Measurements from ENCODE around the gene TBC1D10B. TPM values are rescaled to one million over a fixed set of nuclear protein-coding genes. Genes with fewer than 3 reads are reported as not detected.
"Not testable (repeated sequence)": the region's sequence is repeated elsewhere in the genome, so short reads cannot be mapped to it uniquely, and the experiment has no call there.

TBC1D10B gene
- total RNA-seq, 1 donor from 2014 or later, result 14.1 TPM

DNA sequence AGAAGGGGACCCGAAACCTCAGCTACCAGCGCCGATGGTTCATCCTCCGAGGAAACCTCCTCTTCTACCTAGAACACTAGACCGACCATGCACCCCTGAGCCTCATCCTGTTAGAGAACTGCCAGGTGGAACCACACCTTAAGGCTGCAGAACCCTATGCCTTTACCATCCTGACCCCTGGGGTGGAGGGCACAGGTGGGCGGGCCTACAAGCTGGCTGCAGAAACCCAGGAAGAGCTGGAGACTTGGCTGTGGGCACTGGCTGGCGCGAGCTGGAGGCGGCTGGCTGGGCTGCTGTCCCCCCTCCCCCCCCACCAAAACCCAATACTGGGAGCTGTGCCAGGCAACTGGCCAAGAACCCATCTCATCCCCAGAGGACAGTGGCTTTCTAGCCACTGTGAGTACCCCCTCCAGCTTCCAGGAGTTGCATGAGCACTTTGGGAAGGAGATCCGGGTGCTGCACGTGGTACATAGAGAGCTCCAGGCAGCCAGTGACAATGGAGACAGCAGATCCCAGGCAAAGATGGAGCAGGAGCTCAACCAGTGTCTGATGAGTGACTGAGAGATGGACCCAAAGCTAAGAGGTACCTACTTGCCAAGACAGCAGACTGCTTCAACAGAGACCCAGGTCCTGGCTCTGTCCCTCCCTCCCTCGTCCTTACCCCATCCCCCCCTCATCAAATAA lies 13.8 kb downstream of the TBC1D10B start:
- ATAC-seq (peak; percentile 15), DNase-seq (ENCODE audit: low spot score) (peak; percentile 79)

DNA sequence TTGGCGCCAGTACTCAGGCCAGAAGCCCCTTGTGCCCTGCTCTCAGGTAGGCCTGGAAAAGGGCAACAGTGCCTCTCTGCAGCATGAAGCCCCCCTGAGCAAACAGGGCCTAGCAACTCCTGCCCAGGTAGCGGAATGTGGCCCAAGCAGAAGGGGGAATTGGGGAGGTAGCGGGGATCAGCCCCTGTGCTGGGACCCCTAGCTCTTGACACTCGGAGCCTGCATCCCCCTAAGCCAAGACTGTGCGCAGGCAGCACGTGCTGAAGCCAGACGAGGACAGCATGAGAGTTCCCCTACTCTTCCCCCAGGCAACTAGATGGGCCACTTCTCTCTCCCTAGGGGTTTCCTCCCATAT lies 14.4 kb downstream of the TBC1D10B start:
- no peak for ATAC-seq
- no peak for DNase-seq (ENCODE audit: low spot score)

DNA sequence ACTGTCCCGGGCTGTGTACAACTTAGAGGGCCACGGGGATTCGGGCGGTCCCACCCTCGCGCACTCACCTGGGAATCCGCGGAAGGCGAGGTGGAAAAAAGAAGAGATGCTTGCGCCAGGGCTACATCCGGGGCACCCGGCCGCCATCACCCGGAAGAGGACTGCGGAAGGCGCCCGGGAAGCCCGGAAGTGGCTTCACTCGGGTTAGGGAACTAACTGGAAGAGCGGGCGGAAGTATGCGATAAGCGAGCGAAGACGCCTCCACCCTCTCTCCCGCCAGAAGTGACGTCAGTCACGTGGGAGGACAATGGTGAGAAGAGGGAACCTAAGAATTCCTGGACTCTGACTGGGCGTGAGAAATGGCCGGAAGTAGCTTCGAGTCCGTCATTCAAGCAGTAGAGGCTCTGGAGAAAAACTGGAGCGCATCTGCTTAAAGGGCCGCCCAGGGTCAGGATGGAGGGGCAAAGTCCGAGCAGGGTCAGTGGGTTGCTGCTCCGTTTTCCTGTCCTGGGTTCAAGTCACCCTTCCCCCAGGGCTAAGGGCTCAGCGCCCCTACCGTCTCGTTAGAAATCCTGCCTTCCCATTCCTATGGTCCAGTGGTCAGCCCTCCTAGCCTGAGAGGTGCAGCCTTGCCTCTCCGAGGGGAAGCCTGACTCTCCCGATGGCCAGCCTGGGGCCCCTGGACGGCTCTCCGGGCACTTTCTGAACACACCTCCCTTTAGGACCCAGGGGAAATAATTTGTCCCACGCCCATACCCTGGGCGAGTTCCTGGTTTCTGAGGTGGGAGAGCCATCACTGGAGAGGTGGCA lies 14.9 kb downstream of the TBC1D10B start, which contains the start of gene CD2BP2:
Gene CD2BP2, minus strand, starts transcription at position 165 of the 810 bp plus-strand sequence. CDS start 627 bp downstream, outside the sequence.
- ATAC-seq, result peak; percentile 76
- peak; percentile 96 for DNase-seq (ENCODE audit: low spot score)

DNA sequence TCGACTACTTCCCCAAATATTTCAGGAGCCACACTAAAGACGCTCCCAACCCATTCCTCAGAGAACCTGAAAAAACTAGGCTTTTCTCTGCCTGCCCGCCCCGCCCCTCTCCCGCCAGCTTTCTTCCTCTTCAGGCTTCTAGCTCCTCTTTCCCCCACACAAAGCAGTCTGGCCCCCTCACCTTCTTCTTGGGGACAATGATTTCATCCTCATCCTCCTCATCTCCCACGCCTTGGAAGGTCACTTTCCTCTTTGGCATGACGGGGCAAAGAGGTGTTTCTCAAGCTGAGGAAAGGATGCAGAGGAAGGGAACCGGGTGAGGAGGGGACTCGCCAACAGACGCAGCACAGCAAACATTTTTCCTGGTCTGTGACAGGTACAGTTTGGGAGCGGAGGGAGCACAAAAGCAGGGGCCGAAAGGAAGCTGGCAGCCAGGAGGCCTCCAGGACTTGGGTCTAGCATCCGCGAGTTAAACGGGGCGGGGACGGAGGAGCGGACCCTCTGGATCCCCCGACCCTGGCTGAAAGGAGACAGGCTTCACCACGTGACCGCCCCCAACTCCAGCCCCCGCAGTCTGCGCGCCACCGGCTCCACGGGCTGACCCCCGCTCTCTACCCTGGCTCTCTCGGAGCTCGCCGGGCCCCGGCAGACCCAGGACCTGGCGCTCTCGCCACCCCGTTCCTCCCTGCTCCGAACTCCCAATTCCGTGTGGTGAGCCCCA lies 15.7 kb downstream of the TBC1D10B start:
- no peak for DNase-seq (ENCODE audit: low spot score)
- peak; percentile 21 for ATAC-seq

DNA sequence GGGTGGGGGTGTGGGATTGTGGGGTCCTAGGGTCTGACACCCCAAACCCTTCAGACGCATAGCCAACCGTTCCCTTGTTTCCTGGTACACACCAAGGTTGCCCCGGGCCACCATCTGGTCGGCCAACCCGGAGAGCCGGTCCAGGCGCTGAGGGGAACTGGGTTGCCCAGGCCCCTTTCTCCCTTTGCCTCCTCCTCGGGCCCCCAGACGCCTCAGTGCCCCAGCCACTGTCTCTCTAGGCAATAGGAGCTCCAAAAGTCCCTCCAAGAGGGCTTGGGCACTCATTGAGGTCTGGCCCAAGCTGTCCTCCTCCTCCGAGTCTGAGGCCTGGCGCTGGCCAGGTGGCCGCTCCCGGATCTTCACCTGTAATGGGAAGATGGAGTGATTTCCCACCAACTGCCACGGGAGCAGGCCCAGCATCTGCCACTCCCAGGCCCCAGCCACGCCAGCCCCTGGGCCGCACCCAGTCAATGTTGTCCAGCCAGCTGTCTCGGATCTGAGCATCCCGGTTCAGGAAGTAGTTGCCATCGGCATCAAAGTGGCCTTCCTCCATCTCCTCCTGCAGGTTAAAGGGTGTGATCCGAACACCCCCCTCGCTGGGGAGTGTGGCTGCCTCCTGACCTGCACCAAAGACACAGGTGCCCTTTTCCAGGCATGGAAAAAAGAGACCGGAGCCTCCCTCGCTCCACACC lies 16.7 kb downstream of the TBC1D10B start:
- no peak for DNase-seq (ENCODE audit: low spot score)

DNA sequence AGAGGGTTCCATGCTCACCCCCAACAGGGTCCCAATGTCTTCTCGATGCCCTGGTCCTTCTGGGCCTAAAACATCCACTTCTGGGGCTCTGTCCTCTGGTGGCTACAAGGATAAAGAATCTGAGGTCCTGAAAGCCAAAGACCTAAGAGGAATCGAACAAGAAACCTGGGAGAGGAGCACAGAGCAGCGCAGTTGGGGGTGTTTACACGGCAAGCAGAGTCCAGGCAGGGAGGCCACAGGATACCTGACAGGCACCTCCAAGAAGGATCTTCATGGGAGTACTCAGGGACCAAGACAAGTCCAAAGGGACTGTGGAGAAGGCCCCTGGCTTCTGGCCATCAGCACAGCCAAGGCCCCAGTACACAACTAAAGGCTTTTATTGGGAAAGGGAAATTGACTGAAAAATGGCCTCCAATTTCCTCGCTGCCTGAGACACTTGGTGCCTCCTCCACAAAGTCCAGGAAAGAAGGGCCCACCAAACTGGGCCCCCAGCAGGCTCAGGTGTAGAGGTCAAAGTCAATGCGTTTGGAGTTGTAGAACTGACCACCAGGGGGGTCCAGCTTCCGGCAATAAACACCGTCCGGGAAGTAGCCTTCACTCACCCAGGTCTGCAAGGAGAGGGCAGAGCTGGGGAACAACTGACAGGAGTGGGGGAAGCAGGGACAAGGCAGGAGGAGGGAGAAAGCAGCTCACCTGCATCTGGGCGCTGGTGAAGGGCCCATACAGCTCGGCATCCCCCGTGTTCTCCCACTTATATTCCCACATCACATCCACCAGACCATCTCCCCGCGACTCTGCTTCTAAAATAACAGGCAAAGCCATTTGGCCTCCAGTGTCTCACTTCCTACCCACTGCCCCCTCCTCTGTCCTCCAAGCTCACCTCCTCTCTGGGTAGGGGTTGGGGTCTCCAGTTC lies 17.5 kb downstream of the TBC1D10B start:
- no peak for DNase-seq (ENCODE audit: low spot score)
- ATAC-seq, result no peak

More for the DNA sequence above, 16.7 kb downstream of the TBC1D10B start:
- no peak for ATAC-seq

DNA sequence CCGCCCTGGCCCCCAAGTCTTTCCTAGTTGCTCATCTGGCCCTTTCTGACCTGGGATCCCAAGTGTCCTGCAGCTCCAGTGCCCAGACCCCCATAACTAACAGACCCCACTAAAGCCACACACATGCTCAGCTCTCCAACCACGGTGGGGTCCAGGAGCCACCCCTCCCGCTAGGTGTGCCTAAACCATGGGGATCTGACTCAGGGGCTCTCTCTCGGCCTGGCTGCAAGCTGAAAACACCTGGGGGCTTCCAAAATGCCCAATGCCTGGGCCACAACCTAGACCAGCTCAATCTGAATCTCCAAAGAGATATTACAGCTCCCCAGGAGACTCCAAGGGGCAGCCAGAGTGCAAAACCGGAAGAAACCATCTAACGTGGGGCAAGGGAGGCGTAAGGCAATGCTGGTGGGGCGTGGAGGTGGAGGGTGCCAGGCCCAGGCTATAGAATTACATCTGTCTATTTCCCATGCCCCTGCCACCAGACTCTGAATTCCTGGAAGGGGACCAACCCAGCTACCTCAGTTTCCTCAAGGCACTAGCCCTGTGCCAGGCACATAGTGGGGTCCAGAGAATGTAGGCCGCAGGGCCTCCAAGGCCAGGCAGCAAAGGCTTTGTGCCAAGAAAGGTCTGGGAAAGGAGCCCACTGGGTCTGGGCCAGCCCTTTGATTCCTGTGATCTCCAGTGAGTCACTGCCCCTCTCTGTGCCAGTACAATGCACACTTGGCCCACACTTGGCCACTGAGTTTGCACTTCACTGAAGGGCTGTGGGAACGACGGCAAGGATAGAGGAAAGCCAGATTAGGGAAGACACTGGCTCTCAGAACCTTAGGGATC lies 18.5 kb downstream of the TBC1D10B start:
- DNase-seq (ENCODE audit: low spot score) (peak; percentile 93), ATAC-seq (peak; percentile 55)

DNA sequence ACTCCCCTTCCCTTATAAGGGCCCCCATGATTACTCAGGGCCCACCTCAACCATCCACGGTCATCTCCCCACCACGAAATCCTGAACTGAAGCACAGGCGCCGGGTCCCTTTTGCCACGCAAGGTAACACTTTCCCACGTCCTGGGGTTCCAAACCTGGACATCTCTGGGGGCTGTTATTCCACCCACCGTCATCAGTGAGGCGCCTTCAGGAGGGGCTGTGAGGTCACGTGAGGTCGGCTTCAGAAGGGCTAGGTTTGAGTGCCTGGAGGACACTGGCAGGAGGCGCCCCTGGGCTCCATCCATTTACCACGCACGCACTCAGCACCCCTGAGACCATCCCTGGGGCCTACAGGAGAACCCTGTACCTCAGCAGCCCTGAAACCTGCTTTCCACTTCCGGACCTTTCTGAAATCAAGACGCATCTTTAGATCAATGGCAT lies 19.3 kb downstream of the TBC1D10B start:
- DNase-seq (ENCODE audit: low spot score) (no peak), ATAC-seq (no peak)

DNA sequence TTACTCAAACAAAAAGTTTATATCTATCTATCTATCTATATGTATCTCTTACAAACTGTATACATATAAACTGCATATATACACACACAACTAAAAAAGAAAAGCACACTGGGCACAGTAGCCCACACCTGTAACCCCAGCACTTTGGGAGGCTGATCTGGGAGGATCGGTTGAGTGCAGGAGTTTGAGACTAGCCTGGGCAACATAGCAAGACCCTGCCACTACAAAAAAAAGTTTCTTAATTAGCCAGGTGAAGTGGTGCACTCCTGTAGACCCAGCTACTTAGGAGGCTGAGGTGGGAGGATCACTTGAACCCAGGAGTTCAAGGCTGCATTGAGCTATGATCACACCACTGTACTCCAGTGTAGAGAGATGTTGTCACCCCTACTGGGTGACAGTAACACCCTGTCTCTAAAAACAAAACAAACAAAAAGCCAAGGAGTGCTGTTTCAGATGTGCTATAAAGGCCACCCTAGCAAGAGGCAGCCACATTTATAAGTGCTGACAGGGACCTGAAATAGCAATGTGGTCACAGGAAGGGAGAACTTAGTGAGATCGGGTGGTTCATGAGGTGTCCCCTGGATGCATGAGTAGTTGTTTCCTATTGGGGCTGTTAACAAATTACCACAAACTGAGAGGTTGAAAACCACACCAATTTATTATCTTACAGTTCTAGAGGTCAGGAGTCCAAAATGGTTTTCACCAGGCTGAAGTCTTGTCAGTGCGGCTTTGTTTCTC lies 20.0 kb downstream of the TBC1D10B start:
- ATAC-seq, result no peak
- peak; percentile 15 for DNase-seq (ENCODE audit: low spot score)

DNA sequence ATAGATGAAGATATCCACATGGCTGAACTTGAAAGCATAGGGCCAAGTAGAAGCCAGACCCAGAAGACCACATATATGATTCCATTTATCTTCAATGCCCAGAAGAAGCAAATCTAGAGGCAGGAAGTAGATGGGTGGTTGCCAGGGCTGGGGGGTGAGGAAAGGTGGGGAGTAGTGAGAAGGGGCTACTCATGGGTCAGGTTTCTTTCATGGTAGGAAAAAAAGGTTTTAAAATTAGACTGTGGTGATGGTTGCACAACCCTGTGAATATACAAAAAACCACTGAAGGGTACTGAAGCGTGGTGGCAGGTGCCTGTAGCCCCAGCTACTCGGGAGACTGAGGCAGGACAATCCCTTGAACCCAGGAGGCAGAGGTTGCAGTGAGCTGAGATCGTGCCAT lies 20.6 kb downstream of the TBC1D10B start:
- ATAC-seq (no peak), DNase-seq (ENCODE audit: low spot score) (peak; percentile 14)

DNA sequence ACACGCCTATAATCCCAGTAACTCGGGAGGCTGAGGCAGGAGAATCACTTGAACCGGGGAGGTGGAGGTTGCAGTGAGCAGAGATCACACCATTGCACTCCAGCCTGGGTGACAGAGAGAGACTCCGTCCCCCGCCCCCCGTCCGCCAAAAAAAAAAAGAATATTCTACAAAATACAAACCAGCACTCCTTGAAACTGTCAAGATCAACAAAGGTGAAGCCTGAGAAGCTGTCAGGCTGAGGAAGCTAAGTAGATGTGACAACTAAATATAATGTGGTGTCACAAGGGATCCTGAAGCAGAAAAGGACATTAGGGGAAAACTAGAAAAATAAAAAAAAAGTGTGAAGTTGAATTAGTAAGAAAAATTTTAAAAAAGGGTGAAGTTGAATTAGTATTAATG lies 21.4 kb downstream of the TBC1D10B start:
- ATAC-seq, result no peak
- no peak for DNase-seq (ENCODE audit: low spot score)

DNA sequence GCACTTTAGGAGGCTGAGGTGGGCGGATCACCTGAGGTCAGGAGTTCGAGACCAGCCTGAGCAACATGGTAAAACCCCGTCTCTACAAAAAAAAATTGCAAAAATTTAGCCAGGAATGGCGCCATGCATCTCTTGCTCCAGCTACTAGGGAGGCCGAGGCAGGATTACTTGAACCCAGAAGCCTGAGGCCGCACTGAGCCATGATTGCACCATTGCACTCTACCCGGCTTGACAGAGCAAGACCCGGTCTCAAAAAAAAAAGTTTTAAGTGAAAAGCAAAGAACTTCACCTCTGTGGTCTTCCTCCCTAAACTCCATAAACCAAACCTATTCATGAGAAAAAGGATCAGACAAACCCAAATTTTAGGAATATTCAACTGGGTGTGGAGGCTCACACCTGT lies 22.2 kb downstream of the TBC1D10B start:
- DNase-seq (ENCODE audit: low spot score), result no peak
- ATAC-seq, result no peak

DNA sequence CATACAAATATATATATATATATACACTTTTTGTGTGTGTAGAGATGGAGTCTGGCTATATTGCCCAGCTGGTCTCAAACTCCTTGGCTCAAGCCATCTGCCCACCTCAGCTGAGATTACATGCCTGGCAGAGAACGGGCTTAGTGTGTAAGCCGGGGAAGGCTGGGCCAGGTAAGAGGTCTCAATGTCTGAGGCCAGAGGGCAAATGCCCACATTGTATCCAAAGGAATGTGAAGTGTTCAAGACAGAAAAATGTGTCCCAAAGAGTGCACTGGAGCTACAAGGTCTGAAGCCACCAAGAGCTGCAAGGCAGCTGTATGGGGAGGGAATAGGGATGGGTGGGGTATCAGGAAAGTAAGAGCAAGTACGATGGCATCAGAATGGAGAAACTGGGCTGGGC lies 24.0 kb downstream of the TBC1D10B start:
- ATAC-seq (no peak), DNase-seq (ENCODE audit: low spot score) (no peak)

DNA sequence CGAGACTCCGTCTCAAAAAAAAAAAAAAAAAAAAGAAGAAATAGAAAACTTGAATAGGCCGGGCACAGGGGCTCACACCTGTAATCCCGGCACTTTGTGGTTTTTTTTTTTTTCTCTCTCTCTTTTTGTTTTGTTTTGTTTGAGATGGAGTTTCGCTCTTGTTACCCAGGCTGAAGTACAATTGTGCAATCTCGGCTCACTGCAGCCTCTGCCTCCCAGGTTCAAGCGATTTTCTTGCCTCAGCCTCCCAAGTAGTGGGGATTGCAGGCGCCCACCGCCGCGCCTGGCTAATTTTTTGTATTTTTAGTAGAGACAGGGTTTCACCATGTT lies 26.8 kb downstream of the TBC1D10B start:
- peak; percentile 41 for ATAC-seq
- not testable (repeated sequence) for DNase-seq (ENCODE audit: low spot score)

DNA sequence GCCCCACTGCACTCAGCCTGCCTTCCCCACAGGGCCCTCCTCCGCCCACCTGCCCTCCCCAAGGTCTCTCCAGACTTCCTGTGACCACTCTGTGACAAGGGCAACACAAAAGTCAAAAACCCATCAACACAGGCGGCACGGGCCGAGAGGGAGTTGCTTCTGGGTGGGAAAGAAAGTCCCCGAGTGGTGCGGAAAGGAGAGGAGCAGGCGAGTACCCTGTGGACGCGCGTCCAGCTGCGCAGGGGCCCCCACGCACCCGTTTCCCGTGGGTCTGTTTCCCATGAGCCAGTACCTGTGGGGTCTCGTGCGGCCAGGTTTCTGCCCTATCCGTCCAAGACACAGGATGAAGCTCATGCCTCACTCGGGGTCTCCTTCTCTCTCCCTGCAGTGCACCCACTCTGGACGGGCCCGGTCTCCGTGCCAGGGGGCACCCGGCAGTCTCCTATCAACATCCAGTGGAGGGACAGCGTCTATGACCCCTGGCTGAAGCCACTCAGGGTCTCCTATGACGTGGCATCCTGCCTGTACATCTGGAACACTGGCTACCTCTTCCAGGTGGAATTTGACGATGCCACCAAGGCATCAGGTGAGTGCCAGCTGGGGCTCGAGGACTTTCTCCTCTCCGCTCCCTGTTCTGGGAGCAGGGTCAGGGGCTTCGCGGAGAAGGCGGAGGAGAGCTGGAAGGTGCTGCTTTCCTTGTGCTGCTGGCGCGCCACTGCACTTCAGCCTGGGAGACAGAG lies 27.4 kb downstream of the TBC1D10B start:
- DNase-seq (ENCODE audit: low spot score) (no peak), ATAC-seq (peak; percentile 2)

DNA sequence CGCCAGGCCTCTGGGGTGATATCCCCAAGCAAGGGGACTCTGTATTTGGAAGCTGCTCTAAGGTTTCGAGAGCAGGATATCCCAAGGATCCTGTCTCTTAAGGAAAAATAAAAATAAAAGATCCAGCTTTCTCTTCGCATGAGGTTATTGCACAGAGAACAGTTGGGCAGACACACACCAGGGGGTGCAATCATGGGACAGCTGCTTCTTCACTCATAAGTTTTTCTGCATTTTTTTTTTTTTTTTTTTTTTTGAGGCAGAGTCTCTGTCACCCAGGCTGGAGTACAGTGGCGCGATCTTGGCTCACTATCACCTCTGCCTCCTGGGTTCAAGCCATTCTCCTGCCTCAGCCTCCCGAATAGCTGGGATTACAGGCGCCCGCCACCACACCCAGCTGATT lies 28.3 kb downstream of the TBC1D10B start:
- ATAC-seq; DNase-seq (ENCODE audit: low spot score): not testable (repeated sequence)

DNA sequence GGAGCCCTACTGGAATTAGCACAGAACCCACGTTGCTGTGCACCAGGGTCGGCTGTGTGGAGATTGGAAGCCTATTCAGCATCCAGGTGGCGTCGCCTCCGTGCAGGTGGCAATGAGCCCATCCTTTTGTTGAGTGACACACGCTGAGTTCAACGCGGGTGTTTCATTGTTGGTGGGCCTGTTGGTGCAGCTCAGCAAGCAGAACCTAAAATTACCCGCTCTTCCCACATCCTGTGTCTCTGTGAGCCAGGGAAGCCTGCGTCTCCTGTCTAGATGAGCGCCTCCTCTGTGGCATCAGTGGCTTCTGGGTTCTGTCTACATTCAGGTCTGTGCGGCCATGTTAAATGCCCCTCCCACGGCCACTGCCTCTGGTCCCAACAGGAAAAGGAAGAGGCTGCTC lies 29.7 kb downstream of the TBC1D10B start:
- no peak for ATAC-seq

DNA sequence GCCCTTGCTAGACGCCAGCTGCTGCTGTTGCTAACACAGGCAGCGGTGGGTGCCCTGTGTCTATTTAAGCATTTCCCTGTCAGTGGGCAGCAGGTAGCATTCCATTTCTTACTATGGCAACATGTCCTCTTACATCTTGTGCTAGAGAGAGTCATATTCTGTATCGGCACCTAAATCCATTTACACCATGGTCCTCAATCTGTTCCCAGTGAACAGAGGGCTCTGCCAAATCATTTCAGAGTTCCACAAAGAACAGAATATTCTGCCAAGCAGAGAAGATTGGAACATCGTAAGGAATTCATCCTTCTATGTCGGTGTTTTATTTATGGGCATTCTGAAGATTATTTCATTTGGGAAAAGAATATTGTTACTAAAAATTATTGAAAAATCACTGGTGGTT lies 31.6 kb downstream of the TBC1D10B start:
- not testable (repeated sequence) for DNase-seq (ENCODE audit: low spot score); ATAC-seq

More for the DNA sequence above, 29.7 kb downstream of the TBC1D10B start:
- no peak for DNase-seq (ENCODE audit: low spot score)

Data from left lobe of liver (tissue), 2 donors.